ENCODE results near the gene EXOC6. TPM values are rescaled to one million over a fixed set of nuclear protein-coding genes. Genes with fewer than 3 reads are reported as not detected.
"Not testable (repeated sequence)": the region's sequence is repeated elsewhere in the genome, so short reads cannot be mapped to it uniquely, and the experiment has no call there.

EXOC6 gene
- total RNA-seq, 3 donors from 2014 or later (not counting 1 experiment from before 2014, with no cell fraction given): 12.1 to 18.2 (median 16.1) TPM

DNA sequence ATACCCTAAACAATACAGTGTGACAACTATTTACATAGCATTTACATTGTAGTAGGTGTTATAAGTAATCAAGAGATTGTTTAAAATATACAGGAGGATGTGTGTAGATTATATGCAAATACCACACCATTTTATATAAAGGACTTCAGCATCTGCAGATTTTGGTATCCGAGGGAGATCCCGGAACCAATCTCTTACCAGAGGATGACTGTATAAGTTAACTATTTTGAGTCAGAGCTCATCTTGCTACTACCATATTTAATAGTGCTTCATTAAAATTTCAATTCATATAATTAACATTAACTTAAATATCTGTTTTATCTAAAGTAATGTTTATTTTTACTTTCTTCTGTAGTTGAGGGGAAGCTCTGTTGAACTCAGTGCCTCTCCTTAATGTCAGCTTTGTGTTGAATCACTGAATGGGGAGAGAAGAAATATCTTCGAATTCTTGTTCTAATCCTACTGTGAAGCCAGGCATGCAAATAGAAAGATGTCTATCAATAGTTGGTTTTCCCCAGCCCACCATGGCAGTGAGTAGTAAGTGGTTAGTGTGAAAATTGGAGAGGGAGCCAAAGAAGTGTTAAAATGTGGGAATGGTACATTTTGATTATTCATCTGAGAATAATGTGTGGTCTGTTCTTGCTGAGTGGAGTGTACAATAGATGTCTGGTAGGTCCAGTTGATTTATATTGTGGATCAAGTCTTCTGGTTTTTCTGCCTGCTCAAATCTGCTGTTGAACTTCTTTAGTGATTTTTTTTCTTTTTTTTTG, 122.2 kb downstream of the EXOC6 start:
- DNase-seq (no peak), ATAC-seq (no peak)
- no peak overlapping the region for H3K4me3 ChIP-seq (ENCODE audit: low read length)
- H3K36me3 ChIP-seq (ENCODE audit: control insufficient read depth, insufficient read depth, low read length): peaks cover 3% of the 10 kb centered on the region
- H3K9me3 ChIP-seq (ENCODE audit: control insufficient read depth, insufficient read depth, low read length): no peaks in the 10 kb centered on the region
- WGBS (ENCODE audit: insufficient coverage): 100% methylated on average over 1 of the region's 3 CpGs
- Mint-ChIP-seq H3K27me3 (ENCODE audit: low read depth in 2 of 2) (no peaks in the 10 kb centered on the region), H3K27ac (no peak overlapping the region), H3K9me3 (no peaks in the 10 kb centered on the region), H3K4me3 (no peak overlapping the region), H3K36me3 (no peaks in the 10 kb centered on the region), H3K4me1 (peaks cover 8 to 10% of the 10 kb centered on the region in 2 donors)
- intact Hi-C loops (cut with micrococcal nuclease): no loop called here
- no peak overlapping the region for H3K27ac ChIP-seq (ENCODE audit: low read length)
- H3K27me3 ChIP-seq (ENCODE audit: control insufficient read depth, insufficient read depth, low read length): no peaks in the 10 kb centered on the region
- TF ChIP-seq, protein P1, sequence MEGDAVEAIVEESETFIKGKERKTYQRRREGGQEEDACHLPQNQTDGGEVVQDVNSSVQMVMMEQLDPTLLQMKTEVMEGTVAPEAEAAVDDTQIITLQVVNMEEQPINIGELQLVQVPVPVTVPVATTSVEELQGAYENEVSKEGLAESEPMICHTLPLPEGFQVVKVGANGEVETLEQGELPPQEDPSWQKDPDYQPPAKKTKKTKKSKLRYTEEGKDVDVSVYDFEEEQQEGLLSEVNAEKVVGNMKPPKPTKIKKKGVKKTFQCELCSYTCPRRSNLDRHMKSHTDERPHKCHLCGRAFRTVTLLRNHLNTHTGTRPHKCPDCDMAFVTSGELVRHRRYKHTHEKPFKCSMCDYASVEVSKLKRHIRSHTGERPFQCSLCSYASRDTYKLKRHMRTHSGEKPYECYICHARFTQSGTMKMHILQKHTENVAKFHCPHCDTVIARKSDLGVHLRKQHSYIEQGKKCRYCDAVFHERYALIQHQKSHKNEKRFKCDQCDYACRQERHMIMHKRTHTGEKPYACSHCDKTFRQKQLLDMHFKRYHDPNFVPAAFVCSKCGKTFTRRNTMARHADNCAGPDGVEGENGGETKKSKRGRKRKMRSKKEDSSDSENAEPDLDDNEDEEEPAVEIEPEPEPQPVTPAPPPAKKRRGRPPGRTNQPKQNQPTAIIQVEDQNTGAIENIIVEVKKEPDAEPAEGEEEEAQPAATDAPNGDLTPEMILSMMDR (IDR thresholded peaks at IDR 0.05): no peak
- H3K4me1 ChIP-seq (ENCODE audit: control insufficient read depth, insufficient read depth, low read length): no peaks in the 10 kb centered on the region

- DNase-seq: no peak
These were observed 123.9 kb downstream of the EXOC6 start for GRCh38 chr10:92972066-92972870.

GRCh38 chr10:92972886-92973285, 124.6 kb downstream of the EXOC6 start:
- Histone ChIP-seq H3K27ac (ENCODE audit: low read length) (no peak overlapping the region), H3K27me3 (ENCODE audit: control insufficient read depth, insufficient read depth, low read length) (no peaks in the 10 kb centered on the region), H3K4me3 (ENCODE audit: low read length) (no peak overlapping the region), H3K9me3 (ENCODE audit: control insufficient read depth, insufficient read depth, low read length) (no peaks in the 10 kb centered on the region), H3K4me1 (ENCODE audit: control insufficient read depth, insufficient read depth, low read length) (no peaks in the 10 kb centered on the region), H3K36me3 (ENCODE audit: control insufficient read depth, insufficient read depth, low read length) (peaks cover 3% of the 10 kb centered on the region)
- TF ChIP-seq, protein P1 (IDR thresholded peaks at IDR 0.05): no peak
- intact Hi-C loops (cut with micrococcal nuclease): no loop called here
- H3K4me3 Mint-ChIP-seq: no peak overlapping the region
- no peaks in the 10 kb centered on the region for H3K27me3 Mint-ChIP-seq (ENCODE audit: low read depth in 2 of 2)
- peaks cover 8 to 10% of the 10 kb centered on the region in 2 donors for H3K4me1 Mint-ChIP-seq
- no peak overlapping the region for H3K27ac Mint-ChIP-seq
- H3K36me3 Mint-ChIP-seq: no peaks in the 10 kb centered on the region
- DNase-seq (no peak), ATAC-seq (no peak)
- H3K9me3 Mint-ChIP-seq: no peaks in the 10 kb centered on the region
- 100% methylated on average over 2 of the region's 2 CpGs for WGBS (ENCODE audit: insufficient coverage)

More at GRCh38 chr10:92972066-92972870, 123.9 kb downstream of the EXOC6 start:
- intact Hi-C loops (cut with micrococcal nuclease): no loop called here
- no peaks in the 10 kb centered on the region for H3K36me3 Mint-ChIP-seq
- no peak overlapping the region for H3K27ac ChIP-seq (ENCODE audit: low read length)
- peak overlapping the region in 1 of 2 donors; percentile 3 for H3K27ac Mint-ChIP-seq
- ATAC-seq: no peak
- H3K4me3 Mint-ChIP-seq: no peak overlapping the region
- H3K4me3 ChIP-seq (ENCODE audit: low read length): no peak overlapping the region
- no peaks in the 10 kb centered on the region for H3K27me3 ChIP-seq (ENCODE audit: control insufficient read depth, insufficient read depth, low read length)
- peaks cover 3% of the 10 kb centered on the region for H3K36me3 ChIP-seq (ENCODE audit: control insufficient read depth, insufficient read depth, low read length)
- no peaks in the 10 kb centered on the region for H3K27me3 Mint-ChIP-seq (ENCODE audit: low read depth in 2 of 2)
- H3K4me1 ChIP-seq (ENCODE audit: control insufficient read depth, insufficient read depth, low read length): no peaks in the 10 kb centered on the region
- TF ChIP-seq, protein P1 (IDR thresholded peaks at IDR 0.05): no peak
- no peaks in the 10 kb centered on the region for H3K9me3 Mint-ChIP-seq
- no peaks in the 10 kb centered on the region for H3K9me3 ChIP-seq (ENCODE audit: control insufficient read depth, insufficient read depth, low read length)
- H3K4me1 Mint-ChIP-seq: peaks cover 8 to 10% of the 10 kb centered on the region in 2 donors
- 93% methylated on average over 3 of the region's 3 CpGs for WGBS (ENCODE audit: insufficient coverage)

DNA sequence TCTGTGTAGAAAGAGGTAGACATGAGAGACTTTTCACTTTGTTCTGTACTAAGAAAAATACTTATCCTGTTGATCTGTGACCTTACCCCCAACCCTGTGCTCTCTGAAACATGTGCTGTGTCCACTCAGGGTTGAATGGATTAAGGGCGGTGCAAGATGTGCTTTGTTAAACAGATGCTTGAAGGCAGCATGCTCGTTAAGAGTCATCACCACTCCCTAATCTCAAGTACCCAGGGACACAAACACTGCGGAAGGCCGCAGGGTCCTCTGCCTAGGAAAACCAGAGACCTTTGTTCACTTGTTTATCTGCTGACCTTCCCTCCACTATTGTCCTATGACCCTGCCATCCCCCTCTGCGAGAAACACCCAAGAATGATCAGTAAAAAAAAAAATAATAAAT, 128.0 kb downstream of the EXOC6 start:
- peaks cover 8 to 10% of the 10 kb centered on the region in 2 donors for H3K4me1 Mint-ChIP-seq
- DNase-seq; H3K27me3 Mint-ChIP-seq (ENCODE audit: low read depth in 2 of 2); H3K9me3 ChIP-seq (ENCODE audit: control insufficient read depth, insufficient read depth, low read length); H3K36me3 Mint-ChIP-seq; H3K27me3 ChIP-seq (ENCODE audit: control insufficient read depth, insufficient read depth, low read length); H3K27ac ChIP-seq (ENCODE audit: low read length); intact Hi-C loops (cut with micrococcal nuclease); H3K4me1 ChIP-seq (ENCODE audit: control insufficient read depth, insufficient read depth, low read length); H3K4me3 ChIP-seq (ENCODE audit: low read length); H3K4me3 Mint-ChIP-seq; H3K36me3 ChIP-seq (ENCODE audit: control insufficient read depth, insufficient read depth, low read length); H3K27ac Mint-ChIP-seq; ATAC-seq; H3K9me3 Mint-ChIP-seq: not testable (repeated sequence)
- WGBS (ENCODE audit: insufficient coverage): no CpG with 5 or more reads among the region's 5 CpGs
